Spinal cord (tissue), 10 donors: ENCODE results near the gene GRM8. TPM values are rescaled to one million over a fixed set of nuclear protein-coding genes. Genes with fewer than 3 reads are reported as not detected.
A peak's percentile ranks its signal among the peaks of the same experiment; 100 is the strongest.
"Not testable (repeated sequence)": the region's sequence is repeated elsewhere in the genome, so short reads cannot be mapped to it uniquely, and the experiment has no call there.

Experiments used
- DNase-seq, 6 donors: peaks; one replicate each; pipeline versions ENCODE4 v3.0.0 to v3.0.0-alpha.2; 2013 to 2015; ENCODE audit warnings: low spot score in 6 of 6, low read depth in 4 of 6
- H3K27ac ChIP-seq: one replicate; pipeline ENCODE4 v1.5.1; 2013; ENCODE audit warnings: low read depth, low read length, control low read depth
- H3K27me3 ChIP-seq: one replicate; pipeline ENCODE4 v1.6.1; 2013; ENCODE audit warnings: low read length; ENCODE audit not compliant: control insufficient read depth, insufficient read depth
- H3K36me3 ChIP-seq: one replicate; pipeline ENCODE4 v1.6.1; 2013; ENCODE audit warnings: low read length; ENCODE audit not compliant: control insufficient read depth, insufficient read depth
- H3K4me1 ChIP-seq: one replicate; pipeline ENCODE4 v1.6.1; 2013; ENCODE audit warnings: low read length; ENCODE audit not compliant: control insufficient read depth, insufficient read depth
- H3K4me3 ChIP-seq: one replicate; pipeline ENCODE4 v1.5.1; 2013; ENCODE audit warnings: low read depth, low read length, control low read depth
- H3K9me3 ChIP-seq: one replicate; pipeline ENCODE4 v1.6.1; 2013; ENCODE audit warnings: low read length; ENCODE audit not compliant: control insufficient read depth, insufficient read depth
- WGBS: methylation state at CpG from one replicate; pipeline ENCODE4 v1.1.5; 2013; ENCODE audit warnings: missing lambda C conversion rate; ENCODE audit not compliant: insufficient coverage; 5-methylcytosine and 5-hydroxymethylcytosine counted together
- polyA plus RNA-seq, 2 donors: library from polyadenylated mRNA; unstranded; fragments of 120-200 nt; gene quantifications; one replicate each; pipeline ENCODE4 v1.2.1, GENCODE V29; 2013; ENCODE audit not compliant: insufficient read length in 2 of 2
- total RNA-seq, 2 donors: library from RNA; depleted of rRNA in 1 of 2; stranded (reverse); fragments of 120-200 nt in 1 of 2; fragments of >200 nt in 1 of 2; gene quantifications; one replicate each; pipeline versions ENCODE4 v1.2.3 to v1.2.4, GENCODE V29; 2013 to 2014
- donor health status: healthy.

GRM8 gene
- total and polyA plus RNA-seq, 4 donors: 15.6 to 26.1 (median 20.7) TPM

GRCh38 chr7:126882730-126883129 is 370.0 kb downstream of the GRM8 start:
- no CpG with 5 or more reads among the region's 1 CpG for WGBS
- DNase-seq, H3K27ac ChIP-seq, H3K36me3 ChIP-seq, H3K9me3 ChIP-seq, H3K4me1 ChIP-seq, H3K4me3 ChIP-seq, H3K27me3 ChIP-seq: not testable (repeated sequence)

- WGBS: no CpG with 5 or more reads among the region's 2 CpGs
- H3K4me1 ChIP-seq, DNase-seq, H3K27me3 ChIP-seq, H3K27ac ChIP-seq, H3K36me3 ChIP-seq, H3K4me3 ChIP-seq, H3K9me3 ChIP-seq: not testable (repeated sequence)
Measured at GRCh38 chr7:126881908-126882307, 370.8 kb downstream of the GRM8 start.

GRCh38 chr7:126881315-126881714 is 371.4 kb downstream of the GRM8 start:
- no peaks in the 10 kb centered on the region for H3K36me3 ChIP-seq
- H3K27me3 ChIP-seq: no peaks in the 10 kb centered on the region
- DNase-seq: no peak
- no peaks in the 10 kb centered on the region for H3K4me1 ChIP-seq
- H3K9me3 ChIP-seq: no peaks in the 10 kb centered on the region
- H3K27ac ChIP-seq: no peak overlapping the region
- no CpG with 5 or more reads among the region's 4 CpGs for WGBS
- no peak overlapping the region for H3K4me3 ChIP-seq

- not testable (repeated sequence) for H3K4me3 ChIP-seq, H3K27ac ChIP-seq, H3K9me3 ChIP-seq, H3K36me3 ChIP-seq, H3K4me1 ChIP-seq, H3K27me3 ChIP-seq, DNase-seq
- WGBS: no CpG with 5 or more reads among the region's 3 CpGs
Measured at GRCh38 chr7:126876536-126876935, 376.2 kb downstream of the GRM8 start.

- WGBS: no CpG with 5 or more reads among the region's 2 CpGs
- no peak overlapping the region for H3K27ac ChIP-seq
- no peak for DNase-seq
- H3K4me1 ChIP-seq: peaks cover 4% of the 10 kb centered on the region
- H3K4me3 ChIP-seq: no peak overlapping the region
- H3K27me3 ChIP-seq: no peaks in the 10 kb centered on the region
- H3K36me3 ChIP-seq: no peaks in the 10 kb centered on the region
- no peaks in the 10 kb centered on the region for H3K9me3 ChIP-seq
Measured at GRCh38 chr7:126856691-126857291, 395.9 kb downstream of the GRM8 start.

- no peaks in the 10 kb centered on the region for H3K36me3 ChIP-seq
- no peak for DNase-seq
- no peaks in the 10 kb centered on the region for H3K9me3 ChIP-seq
- no peaks in the 10 kb centered on the region for H3K4me1 ChIP-seq
- H3K27me3 ChIP-seq: no peaks in the 10 kb centered on the region
- no peak overlapping the region for H3K27ac ChIP-seq
- no peak overlapping the region for H3K4me3 ChIP-seq
Measured at GRCh38 chr7:126845331-126845730, 407.4 kb downstream of the GRM8 start.

GRCh38 chr7:126843883-126844282 is 408.9 kb downstream of the GRM8 start:
- H3K4me3 ChIP-seq: no peak overlapping the region
- no peaks in the 10 kb centered on the region for H3K9me3 ChIP-seq
- H3K36me3 ChIP-seq: no peaks in the 10 kb centered on the region
- H3K27me3 ChIP-seq: no peaks in the 10 kb centered on the region
- H3K27ac ChIP-seq: no peak overlapping the region
- DNase-seq: no peak
- no peaks in the 10 kb centered on the region for H3K4me1 ChIP-seq

- Histone ChIP-seq H3K27ac (no peak overlapping the region), H3K27me3 (no peaks in the 10 kb centered on the region), H3K36me3 (no peaks in the 10 kb centered on the region), H3K4me3 (no peak overlapping the region), H3K4me1 (no peaks in the 10 kb centered on the region), H3K9me3 (no peaks in the 10 kb centered on the region)
- no CpG with 5 or more reads among the region's 2 CpGs for WGBS
- peak in 2 of 6 donors; percentile 29 to 81 for DNase-seq
Measured at GRCh38 chr7:126843336-126843735, 409.4 kb downstream of the GRM8 start.

- H3K27me3 ChIP-seq: no peaks in the 10 kb centered on the region
- WGBS: no CpG with 5 or more reads among the region's 1 CpG
- no peak overlapping the region for H3K4me3 ChIP-seq
- H3K4me1 ChIP-seq: no peaks in the 10 kb centered on the region
- no peaks in the 10 kb centered on the region for H3K9me3 ChIP-seq
- no peak overlapping the region for H3K27ac ChIP-seq
- peak in 1 of 6 donors; percentile 4 for DNase-seq
- H3K36me3 ChIP-seq: no peaks in the 10 kb centered on the region
Measured at GRCh38 chr7:126842451-126842850, 410.3 kb downstream of the GRM8 start.

GRCh38 chr7:126840869-126841268 is 411.9 kb downstream of the GRM8 start:
- Histone ChIP-seq H3K27me3 (no peaks in the 10 kb centered on the region), H3K9me3 (no peaks in the 10 kb centered on the region), H3K36me3 (no peaks in the 10 kb centered on the region), H3K27ac (no peak overlapping the region), H3K4me3 (no peak overlapping the region), H3K4me1 (no peaks in the 10 kb centered on the region)
- DNase-seq: peak in 1 of 6 donors; percentile 34
